Caco-2 (cell line): ENCODE results near the gene UTY. TPM values are rescaled to one million over a fixed set of nuclear protein-coding genes. Genes with fewer than 3 reads are reported as not detected.

Source experiments
- BruUV-seq: library from RNA; stranded (reverse); fragments of 400-500 nt; replicated peaks from 2 replicates; lab custom pipeline; 2021; lab: Mats Ljungman, UMichigan
- CTCF ChIA-PET: fragments of 300-600 bp; sonication (Branson Sonifier 250); formaldehyde crosslinking; loops from one replicate; lab custom pipeline; 2022; ENCODE audit warnings: antibody characterized with exemption; lab: Charles Lee
- POLR2A ChIA-PET: fragments of 300-600 bp; sonication (Branson Sonifier 250); formaldehyde crosslinking; loops from one replicate; lab custom pipeline; 2022; ENCODE audit warnings: antibody characterized with exemption; lab: Charles Lee
- DNase-seq, 2 experiments: peaks; one replicate each; pipeline versions ENCODE4 v3.0.0 to v3.0.0-alpha.2; 2020 to 2022
- H3K27me3 ChIP-seq: replicated peaks from 2 replicates; pipeline ENCODE4 v1.6.0; 2011; ENCODE audit warnings: low read length; ENCODE audit not compliant: control insufficient read depth, insufficient read depth
- H3K36me3 ChIP-seq: 2 replicates; pipeline ENCODE4 v1.5.1; 2011; ENCODE audit warnings: low read length; ENCODE audit not compliant: control insufficient read depth, insufficient read depth
- H3K4me1 ChIP-seq: fragments of 250-450 bp; sonication (Bioruptor Pico); 2 replicates; pipeline ENCODE4 v1.5.1; 2020; ENCODE audit warnings: mild to moderate bottlenecking
- H3K4me3 ChIP-seq: 2 replicates; pipeline ENCODE4 v1.5.1; 2011; ENCODE audit warnings: low read depth, mild to moderate bottlenecking, control low read depth, low read length
- H3K9me3 ChIP-seq: fragments of 250-450 bp; sonication (Bioruptor Pico); 2 replicates; pipeline ENCODE4 v1.5.1; 2020; ENCODE audit warnings: mild to moderate bottlenecking, moderate library complexity
- H3K27ac Mint-ChIP-seq: one replicate; pipeline ENCODE4 v1.8.0; 2022; ENCODE audit warnings: mixed read lengths; ENCODE audit not compliant: unreplicated experiment
- H3K27me3 Mint-ChIP-seq: one replicate; pipeline ENCODE4 v1.8.0; 2022; ENCODE audit warnings: mixed read lengths; ENCODE audit not compliant: insufficient read depth, unreplicated experiment
- H3K36me3 Mint-ChIP-seq: one replicate; pipeline ENCODE4 v1.8.0; 2022; ENCODE audit warnings: mild to moderate bottlenecking, mixed read lengths; ENCODE audit not compliant: insufficient read depth, unreplicated experiment
- H3K4me1 Mint-ChIP-seq: one replicate; pipeline ENCODE4 v1.8.0; 2022; ENCODE audit warnings: low read depth, mixed read lengths; ENCODE audit not compliant: unreplicated experiment
- H3K4me3 Mint-ChIP-seq: one replicate; pipeline ENCODE4 v1.8.0; 2022; ENCODE audit warnings: mild to moderate bottlenecking, moderate library complexity, mixed read lengths; ENCODE audit not compliant: unreplicated experiment
- H3K9me3 Mint-ChIP-seq: one replicate; pipeline ENCODE4 v1.8.0; 2022; ENCODE audit warnings: mixed read lengths; ENCODE audit not compliant: unreplicated experiment
- CTCF ChIP-seq, 2 experiments: fragments of 200-600 bp in 1 of 2; IDR thresholded peaks; 1 replicate in 1 of 2; 2 replicates in 1 of 2; pipeline versions ENCODE4 v1.5.1 to v1.8.0; 2011 to 2022; ENCODE audit warnings: antibody characterized with exemption in 1 of 2, control low read depth in 1 of 2, inconsistent platforms in 1 of 2, low read depth in 1 of 2, low read length in 1 of 2, mild to moderate bottlenecking in 1 of 2, moderate library complexity in 1 of 2; ENCODE audit not compliant: insufficient read depth in 1 of 2, severe bottlenecking in 1 of 2, unreplicated experiment in 1 of 2
- intact Hi-C: fragments of 100-400 bp; cut with micrococcal nuclease; formaldehyde crosslinking; loops from one replicate; pipeline ENCODE4 v1.10.0; 2022; ENCODE audit not compliant: unreplicated experiment
- total RNA-seq: library from RNA; stranded (reverse); gene quantifications from 2 replicates; pipeline ENCODE4 v1.2.3, GENCODE V29; 2022

The UTY gene
- total RNA-seq, 1 experiment from 2014 or later: not detected

- no peaks in the 10 kb centered on the region for H3K27me3 Mint-ChIP-seq
- no peaks in the 10 kb centered on the region for H3K36me3 Mint-ChIP-seq
- H3K27ac Mint-ChIP-seq: no peak overlapping the region
- Histone ChIP-seq H3K36me3 (no peaks in the 10 kb centered on the region), H3K9me3 (no peaks in the 10 kb centered on the region), H3K4me3 (no peak overlapping the region), H3K27me3 (no peaks in the 10 kb centered on the region), H3K4me1 (no peaks in the 10 kb centered on the region)
- intact Hi-C loops: no loop called here
- BruUV-seq: no TSS peak
- ChIA-PET POLR2A (no interaction called here), CTCF (no interaction called here)
- H3K4me3 Mint-ChIP-seq: no peak overlapping the region
- H3K9me3 Mint-ChIP-seq: no peaks in the 10 kb centered on the region
- TF ChIP-seq CTCF (IDR thresholded peaks at IDR 0.05; ENCODE audit: insufficient read depth in 1 of 2, low read depth in 1 of 2, low read length in 1 of 2, severe bottlenecking in 1 of 2, unreplicated experiment in 1 of 2): no peak
- no peaks in the 10 kb centered on the region for H3K4me1 Mint-ChIP-seq
- DNase-seq: no peak
These were observed 36.7 kb downstream of the UTY start for GRCh38 chrY:13443146-13443545.

DNA sequence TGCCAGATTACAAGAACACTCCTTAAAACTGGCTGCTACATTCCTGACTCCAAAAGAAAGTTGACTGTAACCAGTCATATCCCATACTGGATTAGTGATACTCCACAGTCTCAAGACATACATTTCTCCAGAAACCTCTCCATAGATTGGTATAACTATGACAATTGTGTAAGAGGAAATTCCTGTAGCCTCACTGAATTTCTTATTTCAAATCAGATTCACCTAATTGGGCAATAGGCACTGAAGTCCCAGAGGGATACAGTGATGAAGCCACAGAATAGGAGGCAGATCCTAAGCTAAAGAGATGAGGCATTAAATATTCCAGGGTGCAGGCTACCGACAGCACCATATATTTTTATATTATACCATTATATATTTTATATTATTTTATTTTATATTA lies 39.0 kb downstream of the UTY start:
- no TSS peak for BruUV-seq
- intact Hi-C loops: no loop called here
- H3K9me3 Mint-ChIP-seq: no peaks in the 10 kb centered on the region
- H3K4me3 Mint-ChIP-seq: no peak overlapping the region
- no peaks in the 10 kb centered on the region for H3K27me3 ChIP-seq
- no peaks in the 10 kb centered on the region for H3K9me3 ChIP-seq
- ChIA-PET POLR2A (no interaction called here), CTCF (no interaction called here)
- no peaks in the 10 kb centered on the region for H3K4me1 ChIP-seq
- no peaks in the 10 kb centered on the region for H3K36me3 ChIP-seq
- no peak for DNase-seq
- no peaks in the 10 kb centered on the region for H3K36me3 Mint-ChIP-seq
- no peak overlapping the region for H3K27ac Mint-ChIP-seq
- H3K4me1 Mint-ChIP-seq: no peaks in the 10 kb centered on the region
- H3K27me3 Mint-ChIP-seq: no peaks in the 10 kb centered on the region
- no peak overlapping the region for H3K4me3 ChIP-seq
- TF ChIP-seq CTCF (IDR thresholded peaks at IDR 0.05; ENCODE audit: insufficient read depth in 1 of 2, low read depth in 1 of 2, low read length in 1 of 2, severe bottlenecking in 1 of 2, unreplicated experiment in 1 of 2): no peak

DNA sequence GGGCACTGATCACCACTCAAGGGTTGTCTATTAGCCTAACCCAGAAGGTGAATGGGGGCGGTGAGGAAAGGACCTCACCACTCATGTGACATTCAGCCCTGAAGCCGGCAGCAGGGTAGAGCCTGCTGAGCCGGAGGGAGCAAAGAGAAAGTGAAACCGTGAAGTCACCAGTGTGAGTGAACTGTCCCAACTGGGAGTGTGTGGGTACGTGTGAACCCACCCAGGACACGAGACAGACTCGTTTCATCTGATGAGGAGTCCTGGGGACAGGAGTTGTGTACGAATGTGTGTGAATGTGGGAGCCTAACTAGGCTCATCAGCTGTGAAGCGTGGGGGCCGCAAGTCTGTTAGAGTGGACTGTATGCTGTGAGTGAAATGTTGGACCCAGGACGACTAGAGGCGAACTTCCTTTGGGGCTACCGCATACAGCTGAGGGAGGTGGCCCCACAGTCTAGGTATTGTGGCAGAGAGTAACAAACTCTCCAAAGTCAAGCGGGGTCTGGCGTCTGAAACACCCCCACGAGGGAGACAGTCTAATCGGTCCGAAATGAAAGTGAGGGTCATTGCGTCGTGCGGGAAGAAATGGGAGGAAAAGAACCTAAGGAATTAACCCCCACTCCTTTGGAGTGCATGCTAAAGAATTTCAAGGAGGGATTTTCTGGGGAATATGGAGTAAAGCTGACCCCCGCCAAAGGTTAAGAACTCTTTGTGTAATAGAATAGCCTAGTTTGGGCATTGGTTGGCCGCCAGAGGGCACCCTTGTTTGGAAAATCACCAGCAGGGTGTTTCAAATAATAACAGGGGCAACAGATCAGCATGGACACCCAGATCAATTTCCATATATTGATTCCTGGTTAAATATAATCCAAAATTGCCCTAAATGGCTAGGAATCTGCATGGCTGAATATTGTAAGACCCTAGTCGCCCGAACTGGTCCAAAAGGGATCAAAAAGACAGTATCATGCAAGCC lies 43.6 kb downstream of the UTY start:
- H3K4me1 ChIP-seq: no peaks in the 10 kb centered on the region
- no peaks in the 10 kb centered on the region for H3K4me1 Mint-ChIP-seq
- no peak overlapping the region for H3K4me3 Mint-ChIP-seq
- H3K9me3 ChIP-seq: no peaks in the 10 kb centered on the region
- no peaks in the 10 kb centered on the region for H3K36me3 ChIP-seq
- TF ChIP-seq CTCF (IDR thresholded peaks at IDR 0.05; ENCODE audit: insufficient read depth in 1 of 2, low read depth in 1 of 2, low read length in 1 of 2, severe bottlenecking in 1 of 2, unreplicated experiment in 1 of 2): no peak
- no peak overlapping the region for H3K27ac Mint-ChIP-seq
- ChIA-PET CTCF (no interaction called here), POLR2A (no interaction called here)
- intact Hi-C loops: no loop called here
- no peak overlapping the region for H3K4me3 ChIP-seq
- no peaks in the 10 kb centered on the region for H3K27me3 ChIP-seq
- no peaks in the 10 kb centered on the region for H3K27me3 Mint-ChIP-seq
- BruUV-seq: no TSS peak
- H3K36me3 Mint-ChIP-seq: no peaks in the 10 kb centered on the region
- DNase-seq: no peak
- H3K9me3 Mint-ChIP-seq: no peaks in the 10 kb centered on the region
